KOPT-K1 (cell line): ENCODE data around the gene LINGO3.

Source experiments
- H3K27ac ChIP-seq: fragments of 200-600 bp; sonication (generic); 2 replicates; pipeline ENCODE4 v1.5.1; 2016; ENCODE audit warnings: antibody characterized with exemption, mild to moderate bottlenecking, low read depth, low read length; ENCODE audit not compliant: poor library complexity, severe bottlenecking
- H3K36me3 ChIP-seq: fragments of 200-600 bp; sonication (generic); 2 replicates; pipeline ENCODE4 v1.5.1; 2017; ENCODE audit warnings: antibody characterized with exemption, mild to moderate bottlenecking, low read length, moderate library complexity; ENCODE audit not compliant: insufficient read depth
- H3K9me3 ChIP-seq: fragments of 200-600 bp; sonication (generic); 2 replicates; pipeline ENCODE4 v1.5.1; 2017; ENCODE audit warnings: antibody characterized with exemption, low read length, mild to moderate bottlenecking; ENCODE audit not compliant: insufficient read depth, poor library complexity, severe bottlenecking

LINGO3 gene

GRCh38 chr19:2343289-2343982 lies 35.5 kb upstream of the LINGO3 start:
- Histone ChIP-seq H3K36me3 (peaks cover 56% of the 10 kb centered on the region), H3K27ac (no peak overlapping the region), H3K9me3 (no peaks in the 10 kb centered on the region)

- Histone ChIP-seq H3K9me3 (no peaks in the 10 kb centered on the region), H3K27ac (no peak overlapping the region), H3K36me3 (peaks cover 56% of the 10 kb centered on the region)
Observed at GRCh38 chr19:2342656-2343288, 34.8 kb upstream of the LINGO3 start.

GRCh38 chr19:2341982-2342381 lies 34.0 kb upstream of the LINGO3 start:
- H3K27ac ChIP-seq = no peak overlapping the region
- no peaks in the 10 kb centered on the region for H3K9me3 ChIP-seq
- H3K36me3 ChIP-seq = peaks cover 56% of the 10 kb centered on the region

GRCh38 chr19:2341244-2341751 lies 33.3 kb upstream of the LINGO3 start:
- Histone ChIP-seq H3K9me3 (no peaks in the 10 kb centered on the region), H3K27ac (no peak overlapping the region), H3K36me3 (peaks cover 50% of the 10 kb centered on the region)

- Histone ChIP-seq H3K36me3 (peaks cover 43% of the 10 kb centered on the region), H3K9me3 (no peaks in the 10 kb centered on the region), H3K27ac (no peak overlapping the region)
Observed at GRCh38 chr19:2340496-2341243, 32.7 kb upstream of the LINGO3 start.

- Histone ChIP-seq H3K9me3 (no peaks in the 10 kb centered on the region), H3K27ac (no peak overlapping the region), H3K36me3 (peaks cover 36% of the 10 kb centered on the region)
Observed at GRCh38 chr19:2339644-2340310, 31.8 kb upstream of the LINGO3 start.

- no peaks in the 10 kb centered on the region for H3K9me3 ChIP-seq
- H3K27ac ChIP-seq = no peak overlapping the region
- peaks cover 33% of the 10 kb centered on the region for H3K36me3 ChIP-seq
Observed at GRCh38 chr19:2338751-2339643, 31.0 kb upstream of the LINGO3 start.

GRCh38 chr19:2338055-2338615 lies 30.2 kb upstream of the LINGO3 start:
- peaks cover 33% of the 10 kb centered on the region for H3K36me3 ChIP-seq
- no peak overlapping the region for H3K27ac ChIP-seq

GRCh38 chr19:2337329-2337707 lies 29.4 kb upstream of the LINGO3 start:
- Histone ChIP-seq H3K27ac (no peak overlapping the region), H3K36me3 (peaks cover 33% of the 10 kb centered on the region)

More at GRCh38 chr19:2338055-2338615, 30.2 kb upstream of the LINGO3 start:
- no peaks in the 10 kb centered on the region for H3K9me3 ChIP-seq

GRCh38 chr19:2336528-2337328 lies 28.8 kb upstream of the LINGO3 start:
- Histone ChIP-seq H3K27ac (no peak overlapping the region), H3K9me3 (no peaks in the 10 kb centered on the region), H3K36me3 (peaks cover 30% of the 10 kb centered on the region)

More at GRCh38 chr19:2337329-2337707, 29.4 kb upstream of the LINGO3 start:
- H3K9me3 ChIP-seq = no peaks in the 10 kb centered on the region

GRCh38 chr19:2335848-2336247 lies 27.9 kb upstream of the LINGO3 start:
- no peak overlapping the region for H3K27ac ChIP-seq
- no peaks in the 10 kb centered on the region for H3K9me3 ChIP-seq
- H3K36me3 ChIP-seq = peaks cover 21% of the 10 kb centered on the region; the same call in 1 of the 2 replicates

- H3K36me3 ChIP-seq = peaks cover 15% of the 10 kb centered on the region; the same call in 1 of the 2 replicates
- H3K9me3 ChIP-seq = no peaks in the 10 kb centered on the region
- H3K27ac ChIP-seq = no peak overlapping the region
Observed at GRCh38 chr19:2334986-2335846, 27.3 kb upstream of the LINGO3 start.
